H1 (cell line): ENCODE measurements around the gene APP. TPM values are rescaled to one million over a fixed set of nuclear protein-coding genes. Genes with fewer than 3 reads are reported as not detected.

ENCODE experiments used
- BRCA1 ChIP-seq: IDR thresholded peaks from 2 replicates; pipeline ENCODE4 v1.6.1; 2012; ENCODE audit warnings: low read depth, low read length, improper control_type of control experiment
- JUND ChIP-seq: IDR thresholded peaks from 2 replicates; pipeline ENCODE4 v1.6.1; 2011; ENCODE audit warnings: mild to moderate bottlenecking, improper control_type of control experiment, low read length
- MAFK ChIP-seq: IDR thresholded peaks from 2 replicates; pipeline ENCODE4 v1.6.1; 2012; ENCODE audit warnings: low read depth, mild to moderate bottlenecking, improper control_type of control experiment, low read length
- MAX ChIP-seq: IDR thresholded peaks from 2 replicates; pipeline ENCODE4 v1.6.1; 2012; ENCODE audit warnings: inconsistent platforms
- RXRA ChIP-seq: IDR thresholded peaks from 2 replicates; pipeline ENCODE4 v1.6.1; 2011; ENCODE audit warnings: low read depth, mild to moderate bottlenecking, low read length, moderate library complexity; ENCODE audit not compliant: insufficient read depth
- SIX5 ChIP-seq: IDR thresholded peaks from 2 replicates; pipeline ENCODE4 v1.6.1; 2011; ENCODE audit warnings: mild to moderate bottlenecking, low read depth, low read length
- polyA plus RNA-seq, 7 experiments: library from polyadenylated mRNA; depleted of rRNA in 3 of 7; stranded (reverse) in 5 of 7; unstranded in 2 of 7; fragments of >200 nt in 5 of 7; fragments of 200-250 nt in 2 of 7; gene quantifications; 1 replicate in 5 of 7; 2 replicates in 1 of 7; 4 replicates in 1 of 7; pipeline versions ENCODE4 v1.2.1 to v1.2.3, GENCODE V29; 2011 to 2013; ENCODE audit warnings: missing spikeins in 2 of 7, mixed read lengths in 2 of 7
- total RNA-seq: library from RNA; stranded (reverse); fragmentation: NEBNext Ultra II Directional; extraction: Animal tissue kit (Norgen Biotek cat#: 25700); gene quantifications from 2 replicates; pipeline ENCODE4 v1.2.1, GENCODE V29; 2021

Gene APP
- total and polyA plus RNA-seq, 2 of the 8 experiments (the other 6 are each of a cell fraction or from before 2014, with no cell fraction given) = 375 to 551 TPM

GRCh38 chr21:25901330-25901979 is 269.1 kb downstream of the APP start (continued):
- no peak for TF ChIP-seq MAFK
- TF ChIP-seq RXRA = no peak
- no peak for TF ChIP-seq BRCA1
- TF ChIP-seq MAX = no peak
- TF ChIP-seq SIX5 = no peak
- no peak for TF ChIP-seq JUND
